GM19324 (cell line): ENCODE results near the gene MGAT5.
A peak's percentile ranks its signal among the peaks of the same experiment; 100 is the strongest.

Experiments used
- ATAC-seq: cut with Tn5 transposase; IDR thresholded peaks from one replicate; pipeline ENCODE4 v1.9.1; 2021; ENCODE audit warnings: mild to moderate bottlenecking, moderate library complexity; ENCODE audit not compliant: unreplicated experiment, low FRiP score

Gene MGAT5

DNA sequence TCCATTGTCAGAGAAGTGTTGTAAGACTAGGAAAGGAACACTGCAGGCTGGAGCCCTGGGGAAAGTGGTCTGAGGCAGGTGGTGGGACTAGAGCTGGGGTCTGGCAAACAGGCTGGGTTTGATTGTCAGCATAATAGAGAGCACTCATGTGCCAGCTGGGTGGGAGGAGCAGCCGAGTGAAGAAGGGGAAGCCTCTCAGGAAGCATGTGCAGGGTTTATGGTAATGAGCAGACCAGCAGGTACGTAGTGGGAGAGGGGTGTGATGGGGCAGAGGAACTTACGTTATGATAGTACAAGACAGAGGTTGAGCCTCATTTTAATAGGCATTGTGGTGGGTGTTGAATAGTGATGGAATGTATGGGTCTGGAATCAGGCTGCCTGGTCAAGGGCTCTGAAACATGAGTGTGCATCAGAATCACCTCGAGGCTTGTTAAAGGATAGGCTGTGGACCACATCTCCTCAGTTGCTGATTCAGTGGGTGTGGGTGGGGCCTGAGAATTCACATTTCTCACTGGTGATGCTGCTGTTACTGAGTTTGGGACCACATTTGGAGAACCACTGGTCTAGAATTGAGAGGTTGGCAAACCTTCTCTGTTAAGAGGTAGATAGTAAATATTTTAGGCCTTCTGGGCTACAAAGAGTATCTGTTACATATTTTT is 1.7 kb upstream of the MGAT5 start:
- ATAC-seq: no peak

DNA sequence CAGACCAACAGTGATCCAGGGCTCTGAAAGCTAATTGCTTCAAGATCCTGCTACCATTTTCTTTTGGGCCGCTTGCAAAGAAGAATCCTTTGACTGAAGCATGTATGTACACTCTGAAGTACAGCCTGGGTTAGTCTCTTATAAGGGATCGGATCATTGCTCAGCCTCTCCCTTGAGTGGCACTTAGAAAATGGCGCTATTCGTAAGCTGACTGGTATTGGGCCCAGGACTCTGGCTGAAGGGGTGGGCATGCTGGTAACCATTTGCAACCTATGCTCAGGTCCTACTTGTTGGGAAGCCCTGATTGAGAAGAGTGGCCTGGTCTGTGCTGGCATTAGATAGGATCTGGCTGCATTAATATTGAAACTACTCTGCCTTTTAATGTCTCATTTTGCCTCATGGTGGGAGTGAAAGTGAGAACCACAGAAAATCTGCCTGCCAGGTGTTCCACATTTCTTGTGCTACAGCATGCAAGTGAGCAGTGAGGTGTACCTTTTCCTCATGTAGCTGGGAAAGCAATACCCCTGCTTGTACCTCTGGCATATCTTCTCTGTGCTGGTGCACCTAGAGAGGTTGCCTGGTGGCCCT is 661 bp upstream of the MGAT5 start:
- ATAC-seq: no peak

DNA sequence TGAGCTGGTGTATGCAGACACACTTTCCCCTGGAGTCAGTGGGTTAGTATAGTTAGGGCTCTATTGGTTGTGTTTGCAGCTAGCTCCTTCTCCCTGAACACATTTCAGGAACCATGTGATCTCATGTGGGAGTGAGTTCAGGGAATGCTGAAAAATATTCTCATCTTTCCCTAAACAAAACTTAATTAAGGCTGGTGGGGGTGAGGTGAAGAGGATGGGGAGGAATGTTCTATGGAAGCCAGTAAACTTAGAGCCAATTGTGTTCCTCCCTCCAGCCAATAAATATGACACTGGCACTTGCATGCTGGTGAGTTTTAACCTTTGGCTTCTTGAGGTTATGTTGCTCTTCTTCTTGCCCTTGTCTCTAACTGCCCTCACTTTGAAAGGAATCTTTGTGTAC is 952 bp downstream of the MGAT5 start:
- ATAC-seq: no peak

DNA sequence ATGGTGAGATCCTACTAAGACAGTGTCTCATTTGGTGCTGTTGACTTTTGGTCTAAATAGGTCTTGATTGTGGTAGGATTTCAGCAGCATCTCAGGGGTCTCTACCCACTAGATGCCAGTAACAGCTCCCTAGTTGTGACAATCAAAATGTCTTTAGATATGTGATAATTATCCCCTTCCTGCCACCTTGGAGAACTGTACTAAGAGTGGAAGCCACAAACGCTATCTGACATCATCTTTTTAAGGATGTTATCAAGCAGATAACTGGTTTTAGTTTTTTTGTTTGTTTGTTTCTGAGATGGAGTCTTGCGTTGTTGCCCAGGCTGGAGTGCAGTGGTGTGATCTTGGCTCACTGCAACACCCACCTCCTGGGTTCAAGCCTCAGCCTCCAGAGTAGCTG is 3.1 kb downstream of the MGAT5 start:
- no peak for ATAC-seq

DNA sequence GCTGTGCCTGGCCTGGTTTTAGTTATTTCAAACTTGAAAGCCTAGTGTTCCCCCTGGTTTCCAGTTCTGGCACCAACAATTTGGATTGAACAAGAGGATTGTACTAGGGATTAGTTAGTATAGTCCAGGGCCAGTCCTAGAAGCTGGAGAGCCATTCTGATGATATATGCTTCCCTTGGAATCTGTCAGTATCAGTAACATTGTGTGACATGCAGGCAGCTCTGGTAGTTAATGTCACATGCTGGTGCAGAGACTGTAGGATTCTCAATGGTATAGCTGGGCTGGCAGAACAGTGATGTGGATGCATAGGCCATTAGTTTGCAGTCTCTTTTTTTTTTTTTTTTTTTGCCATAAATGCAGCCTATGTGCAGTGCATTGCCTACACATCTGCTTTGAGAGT is 3.6 kb downstream of the MGAT5 start:
- ATAC-seq: no peak

DNA sequence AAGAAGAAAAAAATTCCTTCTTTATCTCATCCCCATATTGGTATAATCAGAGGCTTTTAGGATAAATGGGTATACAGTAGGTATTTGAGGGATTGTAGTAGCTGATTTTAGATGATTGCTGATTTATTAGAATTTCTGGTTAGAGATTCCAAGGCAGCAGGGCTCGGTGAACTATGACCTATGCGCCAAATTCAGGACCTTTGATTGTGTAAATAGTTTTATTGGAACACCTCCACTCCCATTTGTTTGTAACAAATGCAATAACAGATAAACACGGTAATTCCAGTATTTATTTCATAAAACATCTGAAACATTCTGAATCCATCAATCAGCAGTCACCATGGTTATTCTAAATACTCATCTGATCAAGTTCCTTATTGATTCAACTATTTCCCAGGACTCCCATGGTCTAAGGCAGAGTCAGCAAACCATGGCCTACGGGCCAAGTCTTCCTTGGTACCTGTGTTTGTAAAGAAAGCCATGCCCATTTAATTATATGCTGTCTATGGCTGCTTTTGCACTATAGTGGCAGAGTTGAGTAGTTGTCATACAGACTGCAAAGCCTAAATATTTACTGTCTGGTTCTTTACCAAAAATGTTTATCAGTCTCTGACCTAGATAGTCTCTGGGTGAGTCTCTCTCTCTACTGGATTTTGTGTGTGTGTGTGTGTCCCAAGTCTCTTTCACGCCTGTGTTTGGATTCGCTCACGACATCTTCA is 4.3 kb downstream of the MGAT5 start:
- ATAC-seq: no peak

DNA sequence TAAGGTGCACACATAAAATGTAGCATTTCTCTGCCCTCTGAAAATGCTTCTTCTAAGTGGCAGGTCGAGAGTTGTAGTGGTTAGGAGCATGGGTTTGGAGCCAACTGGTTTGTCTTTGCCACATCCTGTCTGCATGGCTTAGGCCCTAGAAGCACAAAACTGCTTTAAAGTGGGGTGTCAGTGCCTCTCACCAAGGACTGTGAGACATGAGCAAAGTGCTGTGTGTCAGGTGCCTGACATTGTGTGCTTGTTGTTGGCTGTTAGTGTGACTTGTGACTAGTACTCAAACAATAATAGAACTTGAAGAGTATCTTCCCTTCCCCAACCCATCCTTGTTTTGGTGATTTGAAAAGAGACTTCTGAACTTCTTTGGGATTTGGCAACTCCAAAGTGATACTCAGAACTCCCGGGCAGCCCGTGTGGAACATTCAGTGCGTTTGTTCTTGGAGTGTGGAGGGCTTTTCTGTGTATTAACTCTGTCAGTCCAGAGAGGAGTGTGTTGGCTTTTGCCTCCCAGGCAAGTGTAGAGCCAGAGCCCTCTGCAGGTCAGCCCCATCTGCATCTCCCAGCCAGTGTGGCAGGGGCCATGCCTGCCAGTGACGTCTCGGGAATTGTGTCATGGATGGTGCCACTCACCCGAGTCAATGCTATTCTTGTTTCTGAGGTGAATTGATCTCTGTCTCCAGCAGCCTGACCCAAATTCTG is 5.0 kb downstream of the MGAT5 start:
- no peak for ATAC-seq

DNA sequence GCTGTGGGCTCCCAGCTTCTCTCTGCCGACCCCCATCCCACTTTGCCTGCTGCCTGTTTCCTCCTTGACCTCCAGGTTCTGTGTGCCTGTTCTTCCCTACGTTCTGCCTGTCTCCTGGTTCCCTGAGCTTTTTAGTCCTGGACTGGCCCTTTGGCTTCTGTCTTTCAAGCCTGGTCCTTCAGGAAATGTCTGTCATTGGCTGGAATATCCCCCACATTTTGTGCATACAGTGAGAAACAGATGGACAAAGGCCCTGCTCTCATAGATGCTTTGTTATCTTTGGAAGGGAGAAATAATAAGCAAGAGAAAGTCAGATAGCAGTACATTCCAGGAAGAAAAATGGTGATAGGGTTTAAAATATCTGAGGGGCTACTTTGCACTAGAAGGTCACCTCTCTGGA is 5.7 kb downstream of the MGAT5 start:
- no peak for ATAC-seq

DNA sequence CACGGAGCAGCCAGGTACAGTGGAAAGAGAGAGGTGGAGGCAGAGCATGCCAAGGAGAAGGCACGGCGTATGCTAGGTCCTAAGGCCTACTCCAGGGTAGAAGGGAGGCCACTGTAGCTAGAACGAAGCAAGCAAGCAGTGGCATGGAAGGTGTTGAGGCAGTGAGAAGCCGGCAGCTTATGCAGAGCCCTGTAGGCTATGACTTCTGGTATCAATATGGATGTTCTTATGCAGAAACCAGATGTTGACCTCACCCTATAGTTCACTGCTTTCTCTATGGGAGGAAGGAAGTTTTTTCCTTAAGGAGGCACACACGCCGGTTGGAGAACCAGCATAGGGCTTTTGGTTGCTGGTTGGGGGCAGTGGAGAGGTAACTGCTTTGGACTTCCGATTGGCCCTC is 6.1 kb downstream of the MGAT5 start:
- no peak for ATAC-seq

DNA sequence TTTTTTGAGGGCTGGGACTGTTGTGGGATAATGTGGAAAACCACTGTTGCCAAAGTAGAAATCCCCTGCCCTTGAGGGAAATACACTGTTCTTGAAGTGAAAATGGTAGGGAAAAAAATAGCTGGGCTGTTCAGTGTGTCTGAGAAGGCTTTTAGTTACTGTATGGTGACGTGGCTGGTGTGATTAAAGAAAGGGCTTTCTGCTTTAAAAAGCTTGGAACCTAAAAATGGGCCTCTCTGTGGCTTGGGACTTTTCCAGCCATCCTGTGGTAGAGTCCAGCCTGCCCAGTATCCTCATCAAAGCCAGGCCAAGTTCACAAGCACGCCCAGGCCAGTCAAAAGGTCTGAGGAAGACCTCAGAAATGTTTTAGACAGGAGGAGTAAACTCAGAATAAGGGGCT is 6.8 kb downstream of the MGAT5 start:
- no peak for ATAC-seq

DNA sequence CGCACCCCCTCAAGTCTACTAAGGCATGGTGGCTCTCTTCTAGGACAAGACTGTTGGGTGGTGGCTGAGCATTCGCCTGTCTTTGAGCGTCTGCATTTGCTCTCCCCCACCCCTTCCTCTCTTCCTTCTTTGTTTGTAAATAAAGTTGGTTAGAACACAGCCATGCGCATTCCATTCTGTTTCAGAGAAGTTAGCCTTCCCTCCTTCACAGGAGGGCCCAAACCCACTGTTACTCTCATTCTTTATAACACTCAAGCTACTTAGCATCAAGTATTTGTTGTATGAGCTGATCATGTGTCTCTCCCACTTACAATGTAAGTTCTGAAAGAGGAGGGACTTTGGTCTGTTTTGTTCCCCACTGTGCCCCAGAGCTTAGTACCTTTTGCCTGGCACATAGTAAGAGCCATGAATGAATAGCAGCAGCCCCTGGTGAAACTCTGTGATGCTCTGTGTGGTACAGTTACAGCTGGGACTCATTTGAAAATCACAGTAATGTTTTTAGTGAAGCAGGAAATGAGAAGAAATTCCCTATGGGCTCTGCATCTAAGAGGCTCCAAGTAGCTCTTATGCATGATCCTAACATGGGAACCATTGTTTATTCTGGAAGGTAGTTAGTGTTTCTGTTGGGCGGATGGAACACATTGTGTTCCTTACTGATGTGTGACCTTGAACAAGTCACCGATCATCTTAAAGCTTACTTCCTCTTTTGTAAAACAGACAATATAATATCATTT is 7.7 kb downstream of the MGAT5 start:
- peak; percentile 43 for ATAC-seq

DNA sequence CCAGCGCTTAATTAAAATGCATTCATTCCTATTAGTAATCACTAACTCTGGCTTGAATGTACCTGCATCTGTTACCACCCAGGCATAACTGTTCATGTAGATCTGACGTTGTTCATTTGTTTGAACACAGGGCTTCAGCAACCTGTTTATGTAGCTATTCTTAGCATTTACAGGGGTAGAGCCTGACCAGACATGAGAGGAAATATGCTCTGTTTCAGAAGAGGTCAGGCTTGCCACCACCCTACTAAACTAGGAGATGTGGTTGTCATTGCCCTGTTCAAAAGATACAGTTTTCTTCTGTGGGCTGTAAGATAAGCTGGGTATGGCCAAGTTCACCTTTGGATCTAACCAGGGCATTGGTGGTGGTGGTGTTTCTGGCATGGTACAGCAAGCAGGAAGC is 8.8 kb downstream of the MGAT5 start:
- peak; percentile 43 for ATAC-seq

DNA sequence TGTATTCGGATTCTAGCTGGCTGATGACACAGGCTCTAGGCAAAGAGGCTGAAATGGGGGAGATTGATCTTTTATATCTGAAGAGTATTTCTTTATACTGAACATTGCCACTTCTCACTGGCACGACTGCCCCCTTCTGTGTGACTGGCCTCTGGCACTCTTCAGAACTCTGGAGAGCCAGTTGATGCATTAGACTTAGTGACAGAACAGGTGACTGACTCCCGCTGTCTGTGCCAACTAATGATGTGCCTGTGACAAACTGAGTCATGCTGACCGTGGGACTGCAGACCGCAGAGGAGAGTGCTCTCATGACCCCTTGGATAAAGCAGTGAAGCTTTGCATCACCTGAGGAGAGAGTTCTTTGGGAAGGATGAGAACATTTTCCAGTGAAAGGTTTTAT is 14.4 kb downstream of the MGAT5 start:
- no peak for ATAC-seq

DNA sequence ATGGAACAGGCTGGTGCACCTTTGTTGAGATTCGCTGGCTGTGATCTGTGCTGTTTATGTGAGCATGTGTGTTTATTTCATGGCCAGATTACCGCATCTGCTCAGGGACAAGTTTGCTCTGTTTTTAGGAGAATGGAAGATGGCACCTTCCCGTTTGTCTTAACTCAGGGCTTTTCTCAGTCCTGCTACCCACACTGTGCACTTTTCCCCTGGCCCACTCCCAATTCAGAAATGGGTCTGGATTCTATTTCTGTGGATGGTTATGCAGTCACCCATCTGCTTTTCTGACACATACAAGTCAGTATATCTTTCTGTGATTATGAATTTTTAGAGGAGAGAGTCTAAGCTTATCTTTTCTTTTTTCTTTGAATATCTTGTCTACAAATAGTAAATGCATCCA is 15.4 kb downstream of the MGAT5 start:
- ATAC-seq: no peak

DNA sequence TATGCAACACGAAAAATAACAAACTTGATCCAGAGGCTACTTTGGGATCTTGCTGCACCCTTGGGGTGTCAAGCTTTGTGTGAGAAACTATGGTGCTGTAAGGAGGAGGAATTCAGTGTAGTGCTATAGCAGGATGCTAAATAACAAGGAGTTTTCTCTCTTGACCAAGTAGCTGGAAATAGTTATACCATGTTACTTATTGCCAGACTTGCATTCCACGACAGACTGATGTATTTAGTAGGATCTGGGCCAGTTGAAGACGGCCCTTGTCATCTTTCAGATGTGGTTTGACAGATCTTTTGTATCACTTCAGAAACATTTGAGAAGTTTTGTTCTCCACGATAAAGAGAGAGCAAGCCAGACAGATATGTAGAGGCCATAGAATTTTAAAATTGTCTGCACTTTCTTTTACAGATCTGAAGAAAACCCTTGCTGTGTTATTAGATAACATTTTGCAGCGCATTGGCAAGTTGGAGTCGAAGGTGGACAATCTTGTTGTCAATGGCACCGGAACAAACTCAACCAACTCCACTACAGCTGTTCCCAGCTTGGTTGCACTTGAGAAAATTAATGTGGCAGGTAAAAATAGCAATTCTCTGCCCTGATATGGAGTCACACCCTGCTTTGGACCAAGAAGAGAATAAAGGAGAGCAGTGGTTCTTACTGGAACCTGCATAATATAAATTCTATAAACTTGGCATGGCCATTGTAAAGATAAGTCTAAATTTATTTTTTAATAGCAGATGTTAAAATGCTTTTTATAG is 16.3 kb downstream of the MGAT5 start:
- ATAC-seq: no peak

DNA sequence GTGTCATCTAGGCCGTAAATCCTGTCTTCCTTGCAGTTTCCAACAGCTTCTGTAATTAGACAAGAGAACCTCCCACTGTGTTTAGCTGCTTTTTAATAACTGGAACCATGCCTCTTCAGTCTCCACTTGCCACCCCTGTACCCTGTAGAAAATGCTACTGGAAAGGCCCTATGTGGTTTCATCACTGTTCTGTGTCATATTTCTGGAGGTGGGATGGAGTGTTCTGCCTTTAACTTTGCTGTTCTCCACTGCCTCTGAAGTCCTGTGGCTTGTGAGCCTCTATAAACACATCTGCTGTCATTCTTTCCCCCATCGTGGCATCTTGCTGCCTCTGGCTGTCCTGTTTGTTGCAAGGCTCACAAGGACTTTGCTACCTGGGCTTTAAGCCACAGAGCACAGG is 17.9 kb downstream of the MGAT5 start:
- ATAC-seq: no peak

DNA sequence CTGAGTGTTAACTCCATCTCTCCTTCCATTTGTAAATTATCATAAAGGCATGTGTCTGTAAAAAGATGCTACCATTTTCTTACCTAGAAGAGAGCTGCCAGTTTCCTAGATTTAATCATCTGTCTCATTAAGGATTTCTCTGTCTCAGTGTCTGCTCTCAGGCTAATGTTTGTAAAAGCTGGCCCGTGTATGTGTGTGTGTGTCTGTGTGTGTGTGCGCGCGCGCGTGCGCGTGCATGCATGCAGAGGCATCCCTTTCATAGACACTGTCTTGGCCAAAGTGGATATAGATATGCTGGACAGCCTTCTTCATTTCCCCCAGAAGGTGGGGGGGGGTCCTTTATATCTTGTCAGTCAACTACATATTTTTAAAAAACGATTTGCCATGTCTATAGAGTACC is 18.9 kb downstream of the MGAT5 start:
- ATAC-seq: no peak

DNA sequence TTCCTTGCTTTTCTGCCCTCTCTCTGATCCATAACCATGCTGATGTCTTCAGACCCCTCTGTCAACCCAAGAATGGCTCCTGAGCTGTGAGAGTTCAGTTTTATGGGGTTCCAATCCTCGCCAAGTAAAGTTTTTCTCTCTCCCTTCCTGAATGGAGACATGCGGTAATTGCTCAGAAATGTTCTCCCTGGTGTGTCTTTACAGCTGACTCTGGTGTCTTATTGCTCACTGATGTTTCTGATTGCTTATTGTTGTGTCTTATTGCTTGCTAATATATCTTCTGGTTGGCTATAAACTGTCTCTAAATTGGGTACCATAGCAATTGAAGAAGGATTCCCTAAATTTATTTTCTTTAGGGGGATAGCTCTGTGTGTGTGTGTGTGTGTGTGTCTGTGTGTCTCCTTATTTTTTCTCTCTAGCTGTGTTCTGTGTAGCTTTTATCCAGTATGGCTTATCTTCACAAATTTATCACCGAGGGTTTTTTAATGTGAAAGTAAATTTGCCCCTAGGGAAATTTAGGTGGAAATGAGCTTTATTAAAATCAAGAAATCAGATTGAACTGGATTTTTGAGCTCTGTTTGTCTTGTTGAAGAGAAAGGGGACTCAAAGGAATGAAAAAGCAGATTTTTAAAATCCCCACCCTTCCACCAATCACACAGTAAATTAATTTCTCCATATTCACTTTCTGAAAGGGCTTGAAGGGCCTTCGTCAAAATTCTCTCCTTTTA is 19.5 kb downstream of the MGAT5 start:
- no peak for ATAC-seq

DNA sequence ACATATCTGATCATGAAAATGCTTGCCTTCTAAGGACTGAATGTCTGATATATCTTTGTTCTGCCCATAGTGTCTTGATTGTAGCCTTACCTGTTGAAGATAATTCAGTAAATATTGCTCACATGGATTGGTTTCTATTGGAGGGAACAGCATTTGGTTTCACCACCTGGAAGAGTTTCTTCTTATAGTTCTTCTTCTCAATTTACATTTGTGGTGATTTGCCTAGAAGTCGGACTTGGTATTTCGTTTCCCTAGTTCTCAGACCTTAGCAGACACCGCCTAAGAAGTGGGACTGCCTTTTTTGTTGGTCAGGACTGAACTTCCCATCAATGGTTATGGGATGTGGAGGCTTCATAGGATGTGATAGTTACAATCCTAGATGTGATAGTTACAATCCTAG is 20.2 kb downstream of the MGAT5 start:
- no peak for ATAC-seq
